ENCODE results near the gene SPATA31A7. TPM values are rescaled to one million over a fixed set of nuclear protein-coding genes. Genes with fewer than 3 reads are reported as not detected.
"Not testable (repeated sequence)": the region's sequence is repeated elsewhere in the genome, so short reads cannot be mapped to it uniquely, and the experiment has no call there.

SPATA31A7 gene
- not detected for total RNA-seq

DNA sequence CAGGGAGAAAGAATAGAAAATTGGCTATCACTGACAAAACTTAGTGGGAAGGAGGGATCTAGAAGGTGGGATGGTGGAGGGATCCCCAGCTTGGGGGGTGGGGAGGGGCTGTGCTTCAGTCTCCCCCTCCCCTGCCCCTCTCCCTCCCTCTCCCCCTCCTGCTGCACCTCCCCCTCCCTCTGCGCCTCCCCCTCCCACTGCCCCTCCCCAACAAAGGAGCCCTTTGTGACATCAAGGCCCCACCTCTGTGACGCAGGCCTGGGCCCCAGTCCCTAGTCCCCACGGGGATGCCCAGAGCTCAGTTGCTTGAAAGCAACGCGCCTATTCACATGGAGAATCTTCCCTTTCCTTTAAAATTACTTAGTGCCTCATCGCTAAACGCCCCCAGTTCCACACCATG is at the start of gene SPATA31A7:
Gene SPATA31A7, plus strand, starts transcription at position 301 of the 400 bp plus-strand sequence. Its CDS starts 29 bp downstream, at position 330.
- CTCF ChIA-PET; H3K4me3 Mint-ChIP-seq; H3K27ac Mint-ChIP-seq; H3K9me3 Mint-ChIP-seq; H3K4me1 Mint-ChIP-seq; POLR2A ChIA-PET; DNase-seq; H3K36me3 Mint-ChIP-seq (ENCODE audit: low read depth); H3K27me3 Mint-ChIP-seq: not testable (repeated sequence)

DNA sequence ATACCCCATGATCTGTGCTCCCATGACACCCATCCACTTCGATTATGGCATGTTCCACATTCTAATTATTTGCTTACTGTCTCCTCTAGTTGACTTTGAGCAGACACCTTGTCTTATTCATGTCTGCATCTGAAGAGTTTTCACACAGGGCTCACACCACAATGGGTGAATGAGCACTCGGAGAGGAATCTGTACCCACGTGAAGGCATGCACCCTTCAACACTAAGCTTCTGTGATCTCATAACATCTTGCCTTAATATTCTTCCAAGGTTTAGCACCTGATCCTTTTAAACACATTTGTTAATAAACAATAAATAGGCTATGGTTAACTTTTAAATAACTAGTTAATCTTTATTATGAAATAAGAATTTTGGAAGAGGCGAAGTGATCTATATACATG is 36.6 kb downstream of the SPATA31A7 start:
- H3K9me3 Mint-ChIP-seq; CTCF ChIA-PET; DNase-seq; H3K4me3 Mint-ChIP-seq; H3K27ac Mint-ChIP-seq; H3K36me3 Mint-ChIP-seq (ENCODE audit: low read depth); H3K27me3 Mint-ChIP-seq; POLR2A ChIA-PET; H3K4me1 Mint-ChIP-seq: not testable (repeated sequence)

All from activated CD4-positive, alpha-beta memory T cell treated with anti-CD3 and anti-CD28 coated beads, Interleukin-2, amount 10 ng/mL, durations not matched to agents 7 days and 5 days (primary cell).